Osteoblast (primary cell): ENCODE results near the gene OFD1. TPM values are rescaled to one million over a fixed set of nuclear protein-coding genes. Genes with fewer than 3 reads are reported as not detected.

Source experiments
- DNase-seq: peaks from one replicate; pipeline ENCODE4 v3.0.0; 2011; ENCODE audit warnings: low spot score, mixed read lengths; ENCODE audit not compliant: insufficient read length; ENCODE audit errors: missing footprints
- H2AFZ ChIP-seq: 2 replicates; pipeline ENCODE4 v1.6.0; 2011; ENCODE audit warnings: mild to moderate bottlenecking, low read length
- H3K27ac ChIP-seq: 2 replicates; pipeline ENCODE4 v1.5.1; 2011; ENCODE audit warnings: mild to moderate bottlenecking, low read depth, low read length, moderate library complexity
- H3K27me3 ChIP-seq: 2 replicates; pipeline ENCODE4 v1.6.0; 2012; ENCODE audit warnings: mild to moderate bottlenecking, control low read depth, inconsistent platforms, low read length, moderate library complexity; ENCODE audit not compliant: insufficient read depth
- H3K36me3 ChIP-seq: 2 replicates; pipeline ENCODE4 v1.5.1; 2011; ENCODE audit warnings: mild to moderate bottlenecking, low read length, control low read depth, moderate library complexity; ENCODE audit not compliant: insufficient read depth
- H3K4me1 ChIP-seq: 2 replicates; pipeline ENCODE4 v1.5.1; 2011; ENCODE audit warnings: mild to moderate bottlenecking, low read length, control low read depth, moderate library complexity; ENCODE audit not compliant: insufficient read depth
- H3K4me2 ChIP-seq: 2 replicates; pipeline ENCODE4 v1.6.0; 2011; ENCODE audit warnings: mild to moderate bottlenecking, low read length; ENCODE audit not compliant: insufficient read depth
- H3K4me3 ChIP-seq: fragments of 200-600 bp; sonication (generic); 3 replicates; pipeline ENCODE4 v1.5.1; 2012; ENCODE audit warnings: mild to moderate bottlenecking, low read length, inconsistent platforms; ENCODE audit not compliant: insufficient read depth
- H3K79me2 ChIP-seq: 2 replicates; pipeline ENCODE4 v1.6.0; 2012; ENCODE audit warnings: mild to moderate bottlenecking, low read length, control low read depth, inconsistent platforms; ENCODE audit not compliant: insufficient read depth
- H3K9me3 ChIP-seq: 2 replicates; pipeline ENCODE4 v1.5.1; 2011; ENCODE audit warnings: low read depth, low read length, control low read depth
- H4K20me1 ChIP-seq: 2 replicates; pipeline ENCODE4 v1.6.0; 2012; ENCODE audit warnings: mild to moderate bottlenecking, low read length, control low read depth; ENCODE audit not compliant: insufficient read depth
- total RNA-seq: library from RNA; depleted of rRNA; stranded (reverse); fragments of >200 nt; gene quantifications from 2 replicates; pipeline ENCODE4 v1.2.3, GENCODE V29; 2012
- TF ChIP-seq, protein P1 (sequence below): IDR thresholded peaks from 2 replicates; pipeline ENCODE4 v1.5.1; 2011; ENCODE audit warnings: mild to moderate bottlenecking, low read depth, low read length, moderate library complexity; ENCODE audit errors: extremely low read depth

OFD1 gene
- total RNA-seq, 1 donor, result 15.9 TPM

- no peak overlapping the region for H3K4me3 ChIP-seq
- H3K4me1 ChIP-seq, result peaks cover 18% of the 10 kb centered on the region
- no peak overlapping the region for H3K27ac ChIP-seq
- H2AFZ ChIP-seq, result no peak overlapping the region
- H4K20me1 ChIP-seq, result peaks cover 74% of the 10 kb centered on the region
- no peaks in the 10 kb centered on the region for H3K27me3 ChIP-seq
- H3K9me3 ChIP-seq, result no peaks in the 10 kb centered on the region
- H3K36me3 ChIP-seq, result no peaks in the 10 kb centered on the region
- TF ChIP-seq, protein P1, sequence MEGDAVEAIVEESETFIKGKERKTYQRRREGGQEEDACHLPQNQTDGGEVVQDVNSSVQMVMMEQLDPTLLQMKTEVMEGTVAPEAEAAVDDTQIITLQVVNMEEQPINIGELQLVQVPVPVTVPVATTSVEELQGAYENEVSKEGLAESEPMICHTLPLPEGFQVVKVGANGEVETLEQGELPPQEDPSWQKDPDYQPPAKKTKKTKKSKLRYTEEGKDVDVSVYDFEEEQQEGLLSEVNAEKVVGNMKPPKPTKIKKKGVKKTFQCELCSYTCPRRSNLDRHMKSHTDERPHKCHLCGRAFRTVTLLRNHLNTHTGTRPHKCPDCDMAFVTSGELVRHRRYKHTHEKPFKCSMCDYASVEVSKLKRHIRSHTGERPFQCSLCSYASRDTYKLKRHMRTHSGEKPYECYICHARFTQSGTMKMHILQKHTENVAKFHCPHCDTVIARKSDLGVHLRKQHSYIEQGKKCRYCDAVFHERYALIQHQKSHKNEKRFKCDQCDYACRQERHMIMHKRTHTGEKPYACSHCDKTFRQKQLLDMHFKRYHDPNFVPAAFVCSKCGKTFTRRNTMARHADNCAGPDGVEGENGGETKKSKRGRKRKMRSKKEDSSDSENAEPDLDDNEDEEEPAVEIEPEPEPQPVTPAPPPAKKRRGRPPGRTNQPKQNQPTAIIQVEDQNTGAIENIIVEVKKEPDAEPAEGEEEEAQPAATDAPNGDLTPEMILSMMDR, result no peak
- no peak overlapping the region for H3K4me2 ChIP-seq
- no peak for DNase-seq
- H3K79me2 ChIP-seq, result peaks cover 98% of the 10 kb centered on the region
Observed at GRCh38 chrX:13698432-13698831, 36.1 kb upstream of the OFD1 start.

GRCh38 chrX:13699183-13699826, 35.2 kb upstream of the OFD1 start:
- Histone ChIP-seq H3K4me2 (no peak overlapping the region), H3K79me2 (peaks cover 94% of the 10 kb centered on the region)

DNA sequence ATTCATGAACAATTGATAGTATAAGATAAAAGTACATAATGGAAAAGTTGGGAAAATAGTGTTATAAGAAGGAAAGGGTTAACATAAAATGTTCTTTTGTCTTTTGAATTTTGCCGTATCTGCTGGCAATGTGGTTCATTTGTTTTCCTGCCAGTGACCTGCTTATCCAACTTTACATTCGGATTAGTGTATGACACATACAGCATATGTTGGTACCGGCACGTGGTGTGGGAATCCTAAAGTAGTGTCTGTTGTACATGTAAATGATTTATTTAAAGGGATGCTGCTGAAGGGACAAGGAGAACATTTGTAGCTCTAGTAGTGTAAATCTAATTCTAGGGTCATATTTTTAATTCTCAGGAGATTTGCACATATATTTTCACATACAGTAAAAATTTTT, 34.2 kb upstream of the OFD1 start:
- Histone ChIP-seq H3K79me2 (peaks cover 87% of the 10 kb centered on the region), H3K27ac (no peak overlapping the region), H4K20me1 (peaks cover 60% of the 10 kb centered on the region), H3K27me3 (no peaks in the 10 kb centered on the region), H3K4me3 (no peak overlapping the region), H3K4me2 (no peak overlapping the region), H2AFZ (no peak overlapping the region), H3K4me1 (peaks cover 17% of the 10 kb centered on the region), H3K9me3 (no peaks in the 10 kb centered on the region), H3K36me3 (no peaks in the 10 kb centered on the region)
- TF ChIP-seq, protein P1, result no peak
- DNase-seq, result no peak

More at GRCh38 chrX:13699183-13699826, 35.2 kb upstream of the OFD1 start:
- no peak for DNase-seq
- Histone ChIP-seq H3K27me3 (no peaks in the 10 kb centered on the region), H3K4me3 (no peak overlapping the region), H3K36me3 (no peaks in the 10 kb centered on the region), H4K20me1 (peaks cover 66% of the 10 kb centered on the region), H3K4me1 (peaks cover 18% of the 10 kb centered on the region), H3K27ac (no peak overlapping the region), H2AFZ (no peak overlapping the region), H3K9me3 (no peaks in the 10 kb centered on the region)
- TF ChIP-seq, protein P1, result no peak

DNA sequence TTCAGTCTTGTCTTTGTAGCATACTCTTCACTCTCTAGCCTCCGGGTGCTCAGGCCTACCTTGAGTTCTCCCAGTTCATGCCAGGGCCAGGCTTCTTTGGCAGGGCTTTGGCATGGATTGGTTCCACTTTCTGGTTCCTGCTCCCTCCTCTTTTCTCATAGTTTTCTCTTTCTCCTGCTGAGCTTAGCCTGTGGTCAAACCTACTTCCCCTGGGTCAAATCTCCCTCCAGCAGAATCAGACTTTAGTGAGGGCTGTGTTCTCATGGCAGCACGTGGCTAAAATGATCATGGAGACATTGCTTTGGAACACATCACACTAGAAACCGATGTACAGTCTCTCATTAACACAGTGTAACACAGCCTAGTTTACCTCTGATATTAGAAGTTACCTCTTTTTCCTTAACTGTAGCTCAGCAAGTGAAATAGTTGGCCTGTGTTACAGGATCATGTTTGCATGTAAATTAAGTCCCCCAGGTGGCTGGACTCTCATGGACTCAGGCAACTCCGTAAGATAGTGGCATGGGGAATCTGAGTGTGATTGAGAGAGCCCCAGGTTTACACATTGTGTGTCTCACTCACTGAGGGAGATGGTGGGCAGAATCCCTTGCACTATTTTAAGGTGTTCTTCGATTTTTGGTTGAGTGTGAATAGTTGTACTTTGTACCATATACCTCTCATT, 32.3 kb upstream of the OFD1 start:
- Histone ChIP-seq H4K20me1 (peaks cover 55% of the 10 kb centered on the region), H3K27me3 (no peaks in the 10 kb centered on the region), H3K36me3 (no peaks in the 10 kb centered on the region), H3K4me2 (no peak overlapping the region), H3K4me1 (peaks cover 17% of the 10 kb centered on the region), H3K79me2 (peaks cover 87% of the 10 kb centered on the region), H3K9me3 (no peaks in the 10 kb centered on the region), H3K27ac (no peak overlapping the region), H2AFZ (no peak overlapping the region), H3K4me3 (no peak overlapping the region)
- TF ChIP-seq, protein P1, result no peak
- no peak for DNase-seq
